ENCODE measurements around the gene COL6A2. TPM values are rescaled to one million over a fixed set of nuclear protein-coding genes. Genes with fewer than 3 reads are reported as not detected.

COL6A2 gene
- total RNA-seq, 1 donor from 2014 or later = 120 TPM

DNA sequence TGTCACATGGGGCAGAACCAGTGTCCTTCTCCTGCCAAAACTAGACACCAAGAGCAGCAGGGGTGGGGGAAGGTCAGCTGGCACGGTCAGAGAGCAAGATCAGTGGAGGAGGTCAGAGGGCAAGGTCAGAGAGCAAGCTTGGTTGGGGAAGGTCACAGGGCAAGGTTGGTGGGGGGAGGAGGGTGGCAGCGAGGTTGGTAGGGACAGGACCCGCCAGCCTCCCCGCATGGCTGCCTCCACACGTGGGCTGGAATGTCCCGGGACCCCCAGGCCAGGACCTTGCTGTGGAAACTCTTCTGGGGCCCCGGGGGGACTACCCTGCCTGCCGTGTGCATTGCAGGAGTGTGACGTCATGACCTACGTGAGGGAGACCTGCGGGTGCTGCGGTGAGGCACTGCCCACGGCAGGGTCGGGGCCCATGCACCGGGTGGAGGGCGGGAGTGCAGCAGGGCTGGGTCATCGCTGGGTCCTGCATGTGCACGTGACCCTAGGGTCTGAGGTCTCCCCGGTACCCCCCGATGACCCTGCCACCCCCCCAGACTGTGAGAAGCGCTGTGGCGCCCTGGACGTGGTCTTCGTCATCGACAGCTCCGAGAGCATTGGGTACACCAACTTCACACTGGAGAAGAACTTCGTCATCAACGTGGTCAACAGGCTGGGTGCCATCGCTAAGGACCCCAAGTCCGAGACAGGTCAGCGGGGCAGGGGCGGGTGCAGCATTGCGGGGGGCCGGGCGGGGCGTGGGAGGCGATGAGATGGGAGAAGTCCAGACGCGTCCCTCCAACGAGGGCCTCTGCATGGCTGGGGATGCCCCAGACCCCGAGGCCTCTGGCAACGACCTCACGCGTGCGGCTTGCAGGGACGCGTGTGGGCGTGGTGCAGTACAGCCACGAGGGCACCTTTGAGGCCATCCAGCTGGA, 27.3 kb downstream of the COL6A2 start:
- H3K27me3 Mint-ChIP-seq (ENCODE audit: low read depth, unreplicated experiment) = no peaks in the 10 kb centered on the region
- TF ChIP-seq, protein P1, sequence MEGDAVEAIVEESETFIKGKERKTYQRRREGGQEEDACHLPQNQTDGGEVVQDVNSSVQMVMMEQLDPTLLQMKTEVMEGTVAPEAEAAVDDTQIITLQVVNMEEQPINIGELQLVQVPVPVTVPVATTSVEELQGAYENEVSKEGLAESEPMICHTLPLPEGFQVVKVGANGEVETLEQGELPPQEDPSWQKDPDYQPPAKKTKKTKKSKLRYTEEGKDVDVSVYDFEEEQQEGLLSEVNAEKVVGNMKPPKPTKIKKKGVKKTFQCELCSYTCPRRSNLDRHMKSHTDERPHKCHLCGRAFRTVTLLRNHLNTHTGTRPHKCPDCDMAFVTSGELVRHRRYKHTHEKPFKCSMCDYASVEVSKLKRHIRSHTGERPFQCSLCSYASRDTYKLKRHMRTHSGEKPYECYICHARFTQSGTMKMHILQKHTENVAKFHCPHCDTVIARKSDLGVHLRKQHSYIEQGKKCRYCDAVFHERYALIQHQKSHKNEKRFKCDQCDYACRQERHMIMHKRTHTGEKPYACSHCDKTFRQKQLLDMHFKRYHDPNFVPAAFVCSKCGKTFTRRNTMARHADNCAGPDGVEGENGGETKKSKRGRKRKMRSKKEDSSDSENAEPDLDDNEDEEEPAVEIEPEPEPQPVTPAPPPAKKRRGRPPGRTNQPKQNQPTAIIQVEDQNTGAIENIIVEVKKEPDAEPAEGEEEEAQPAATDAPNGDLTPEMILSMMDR (IDR thresholded peaks at IDR 0.05; ENCODE audit: insufficient read depth, low read depth, low read length) = no peak
- TF ChIP-seq EZH2 (IDR thresholded peaks at IDR 0.05; ENCODE audit: insufficient read depth, low read length) = no peak
- Histone ChIP-seq H4K20me1 (ENCODE audit: insufficient read depth, low read length) (peaks cover 89% of the 10 kb centered on the region), H3K4me3 (ENCODE audit: insufficient read depth, low read depth, low read length) (no peak overlapping the region), H3K36me3 (ENCODE audit: insufficient read depth, low read length) (peaks cover 31% of the 10 kb centered on the region), H3K9me3 (ENCODE audit: insufficient read depth, low read depth, low read length) (no peaks in the 10 kb centered on the region), H3K9ac (ENCODE audit: low read length) (no peak overlapping the region), H2AFZ (ENCODE audit: low read depth, low read length) (no peak overlapping the region), H3K27ac (ENCODE audit: low read depth, low read length) (no peak overlapping the region), H3K4me2 (ENCODE audit: low read length) (no peak overlapping the region), H3K27me3 (ENCODE audit: insufficient read depth, low read length) (no peaks in the 10 kb centered on the region), H3K79me2 (ENCODE audit: insufficient read depth, low read length) (peaks cover 30% of the 10 kb centered on the region), H3K4me1 (ENCODE audit: insufficient read depth, low read length) (peaks cover 26% of the 10 kb centered on the region)
- no peaks in the 10 kb centered on the region for H3K9me3 Mint-ChIP-seq (ENCODE audit: unreplicated experiment)
- peaks cover 8% of the 10 kb centered on the region for H3K36me3 Mint-ChIP-seq (ENCODE audit: low read depth, unreplicated experiment)
- DNase-seq (ENCODE audit: low read depth) = no peak
- H3K4me1 Mint-ChIP-seq (ENCODE audit: low read depth, unreplicated experiment) = peaks cover 4% of the 10 kb centered on the region
- no peak for FAIRE-seq
- H3K4me3 Mint-ChIP-seq (ENCODE audit: unreplicated experiment) = no peak overlapping the region
- H3K27ac Mint-ChIP-seq (ENCODE audit: unreplicated experiment) = no peak overlapping the region

DNA sequence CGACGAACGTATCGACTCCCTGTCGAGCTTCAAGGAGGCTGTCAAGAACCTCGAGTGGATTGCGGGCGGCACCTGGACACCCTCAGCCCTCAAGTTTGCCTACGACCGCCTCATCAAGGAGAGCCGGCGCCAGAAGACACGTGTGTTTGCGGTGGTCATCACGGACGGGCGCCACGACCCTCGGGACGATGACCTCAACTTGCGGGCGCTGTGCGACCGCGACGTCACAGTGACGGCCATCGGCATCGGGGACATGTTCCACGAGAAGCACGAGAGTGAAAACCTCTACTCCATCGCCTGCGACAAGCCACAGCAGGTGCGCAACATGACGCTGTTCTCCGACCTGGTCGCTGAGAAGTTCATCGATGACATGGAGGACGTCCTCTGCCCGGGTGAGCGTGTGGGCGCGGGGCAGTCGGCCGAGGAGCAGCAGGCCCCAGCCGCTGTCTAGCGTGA, 28.0 kb downstream of the COL6A2 start:
- Histone ChIP-seq H3K4me2 (ENCODE audit: low read length) (no peak overlapping the region), H3K27me3 (ENCODE audit: insufficient read depth, low read length) (no peaks in the 10 kb centered on the region), H3K4me3 (ENCODE audit: insufficient read depth, low read depth, low read length) (no peak overlapping the region), H3K9ac (ENCODE audit: low read length) (no peak overlapping the region), H2AFZ (ENCODE audit: low read depth, low read length) (no peak overlapping the region), H3K79me2 (ENCODE audit: insufficient read depth, low read length) (peaks cover 30% of the 10 kb centered on the region), H3K36me3 (ENCODE audit: insufficient read depth, low read length) (peaks cover 31% of the 10 kb centered on the region), H4K20me1 (ENCODE audit: insufficient read depth, low read length) (peaks cover 90% of the 10 kb centered on the region), H3K4me1 (ENCODE audit: insufficient read depth, low read length) (peaks cover 23% of the 10 kb centered on the region), H3K9me3 (ENCODE audit: insufficient read depth, low read depth, low read length) (no peaks in the 10 kb centered on the region), H3K27ac (ENCODE audit: low read depth, low read length) (no peak overlapping the region)
- DNase-seq (ENCODE audit: low read depth) (no peak), FAIRE-seq (no peak)
- H3K4me1 Mint-ChIP-seq (ENCODE audit: low read depth, unreplicated experiment) = peaks cover 4% of the 10 kb centered on the region
- H3K4me3 Mint-ChIP-seq (ENCODE audit: unreplicated experiment) = no peak overlapping the region
- TF ChIP-seq, protein P1 (IDR thresholded peaks at IDR 0.05; ENCODE audit: insufficient read depth, low read depth, low read length) = no peak
- no peak for TF ChIP-seq EZH2 (IDR thresholded peaks at IDR 0.05; ENCODE audit: insufficient read depth, low read length)
- no peaks in the 10 kb centered on the region for H3K27me3 Mint-ChIP-seq (ENCODE audit: low read depth, unreplicated experiment)
- H3K36me3 Mint-ChIP-seq (ENCODE audit: low read depth, unreplicated experiment) = peaks cover 8% of the 10 kb centered on the region
- no peaks in the 10 kb centered on the region for H3K9me3 Mint-ChIP-seq (ENCODE audit: unreplicated experiment)
- no peak overlapping the region for H3K27ac Mint-ChIP-seq (ENCODE audit: unreplicated experiment)

Data from astrocyte (in vitro differentiated cells and primary cell).